ENCODE data around the gene TRIP13. TPM values are rescaled to one million over a fixed set of nuclear protein-coding genes. Genes with fewer than 3 reads are reported as not detected.

Gene TRIP13
- polyA plus RNA-seq, 1 donor from 2014 or later, result 2.1 TPM

DNA sequence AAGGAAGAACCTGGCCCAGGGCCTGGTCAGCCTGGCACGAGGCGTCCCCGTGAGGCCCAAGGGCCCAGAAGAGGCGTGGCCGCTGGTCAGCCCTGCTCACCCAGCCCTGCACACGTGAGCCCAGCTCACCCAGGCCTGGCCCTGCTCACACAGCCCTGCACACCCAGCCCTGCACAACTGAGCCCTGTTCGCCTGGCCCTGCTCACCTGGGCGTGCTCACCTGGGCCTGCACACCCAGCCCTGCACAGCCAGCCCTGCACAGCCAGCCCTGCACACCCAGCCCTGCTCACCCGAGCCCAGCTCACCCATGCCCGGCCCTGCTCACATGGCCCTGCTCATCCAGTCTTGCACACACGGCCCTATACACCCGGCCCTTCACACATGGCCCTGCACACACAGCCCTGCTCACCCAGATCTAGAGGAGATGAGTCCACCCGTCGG, 44.0 kb upstream of the TRIP13 start:
- Histone ChIP-seq H3K36me3 (ENCODE audit: insufficient read depth, low read length) (no peaks in the 10 kb centered on the region), H3K79me2 (replicated peaks; ENCODE audit: insufficient read depth, low read length) (no peaks in the 10 kb centered on the region), H3K9me2 (ENCODE audit: insufficient read depth, low read length) (no peaks in the 10 kb centered on the region), H3K4me2 (ENCODE audit: low read length) (no peak overlapping the region), H3K4me3 (ENCODE audit: low read length) (no peak overlapping the region), H3K27me3 (ENCODE audit: insufficient read depth, low read depth, low read length) (no peaks in the 10 kb centered on the region), H2AFZ (ENCODE audit: low read depth, low read length) (no peak overlapping the region), H3K9ac (ENCODE audit: low read length) (no peak overlapping the region), H3K9me3 (ENCODE audit: low read length) (no peaks in the 10 kb centered on the region), H4K20me1 (ENCODE audit: insufficient read depth) (no peaks in the 10 kb centered on the region), H3F3A (ENCODE audit: insufficient read depth, low read length, poor library complexity, severe bottlenecking) (no peaks in the 10 kb centered on the region), H3K27ac (ENCODE audit: low read length) (no peak overlapping the region)
- TF ChIP-seq, protein P1, sequence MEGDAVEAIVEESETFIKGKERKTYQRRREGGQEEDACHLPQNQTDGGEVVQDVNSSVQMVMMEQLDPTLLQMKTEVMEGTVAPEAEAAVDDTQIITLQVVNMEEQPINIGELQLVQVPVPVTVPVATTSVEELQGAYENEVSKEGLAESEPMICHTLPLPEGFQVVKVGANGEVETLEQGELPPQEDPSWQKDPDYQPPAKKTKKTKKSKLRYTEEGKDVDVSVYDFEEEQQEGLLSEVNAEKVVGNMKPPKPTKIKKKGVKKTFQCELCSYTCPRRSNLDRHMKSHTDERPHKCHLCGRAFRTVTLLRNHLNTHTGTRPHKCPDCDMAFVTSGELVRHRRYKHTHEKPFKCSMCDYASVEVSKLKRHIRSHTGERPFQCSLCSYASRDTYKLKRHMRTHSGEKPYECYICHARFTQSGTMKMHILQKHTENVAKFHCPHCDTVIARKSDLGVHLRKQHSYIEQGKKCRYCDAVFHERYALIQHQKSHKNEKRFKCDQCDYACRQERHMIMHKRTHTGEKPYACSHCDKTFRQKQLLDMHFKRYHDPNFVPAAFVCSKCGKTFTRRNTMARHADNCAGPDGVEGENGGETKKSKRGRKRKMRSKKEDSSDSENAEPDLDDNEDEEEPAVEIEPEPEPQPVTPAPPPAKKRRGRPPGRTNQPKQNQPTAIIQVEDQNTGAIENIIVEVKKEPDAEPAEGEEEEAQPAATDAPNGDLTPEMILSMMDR (IDR thresholded peaks at IDR 0.05; ENCODE audit: poor library complexity, severe bottlenecking), result no peak
- TF ChIP-seq POLR2AphosphoS5 (IDR thresholded peaks at IDR 0.05), result no peak
- TF ChIP-seq SMC3 (conservative IDR thresholded peaks at IDR 0.05; ENCODE audit: poor library complexity), result no peak
- no peak for TF ChIP-seq EP300 (conservative IDR thresholded peaks at IDR 0.05; ENCODE audit: poor library complexity, severe bottlenecking)
- TF ChIP-seq, protein P2, sequence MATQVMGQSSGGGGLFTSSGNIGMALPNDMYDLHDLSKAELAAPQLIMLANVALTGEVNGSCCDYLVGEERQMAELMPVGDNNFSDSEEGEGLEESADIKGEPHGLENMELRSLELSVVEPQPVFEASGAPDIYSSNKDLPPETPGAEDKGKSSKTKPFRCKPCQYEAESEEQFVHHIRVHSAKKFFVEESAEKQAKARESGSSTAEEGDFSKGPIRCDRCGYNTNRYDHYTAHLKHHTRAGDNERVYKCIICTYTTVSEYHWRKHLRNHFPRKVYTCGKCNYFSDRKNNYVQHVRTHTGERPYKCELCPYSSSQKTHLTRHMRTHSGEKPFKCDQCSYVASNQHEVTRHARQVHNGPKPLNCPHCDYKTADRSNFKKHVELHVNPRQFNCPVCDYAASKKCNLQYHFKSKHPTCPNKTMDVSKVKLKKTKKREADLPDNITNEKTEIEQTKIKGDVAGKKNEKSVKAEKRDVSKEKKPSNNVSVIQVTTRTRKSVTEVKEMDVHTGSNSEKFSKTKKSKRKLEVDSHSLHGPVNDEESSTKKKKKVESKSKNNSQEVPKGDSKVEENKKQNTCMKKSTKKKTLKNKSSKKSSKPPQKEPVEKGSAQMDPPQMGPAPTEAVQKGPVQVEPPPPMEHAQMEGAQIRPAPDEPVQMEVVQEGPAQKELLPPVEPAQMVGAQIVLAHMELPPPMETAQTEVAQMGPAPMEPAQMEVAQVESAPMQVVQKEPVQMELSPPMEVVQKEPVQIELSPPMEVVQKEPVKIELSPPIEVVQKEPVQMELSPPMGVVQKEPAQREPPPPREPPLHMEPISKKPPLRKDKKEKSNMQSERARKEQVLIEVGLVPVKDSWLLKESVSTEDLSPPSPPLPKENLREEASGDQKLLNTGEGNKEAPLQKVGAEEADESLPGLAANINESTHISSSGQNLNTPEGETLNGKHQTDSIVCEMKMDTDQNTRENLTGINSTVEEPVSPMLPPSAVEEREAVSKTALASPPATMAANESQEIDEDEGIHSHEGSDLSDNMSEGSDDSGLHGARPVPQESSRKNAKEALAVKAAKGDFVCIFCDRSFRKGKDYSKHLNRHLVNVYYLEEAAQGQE (IDR thresholded peaks at IDR 0.05; ENCODE audit: borderline replicate concordance), result no peak
- no peak for TF ChIP-seq EZH2 (IDR thresholded peaks at IDR 0.05; ENCODE audit: borderline replicate concordance, insufficient read depth, low read length, poor library complexity, severe bottlenecking)
- no peak for TF ChIP-seq RAD21 (conservative IDR thresholded peaks at IDR 0.05)
- no peak for TF ChIP-seq MXI1 (conservative IDR thresholded peaks at IDR 0.05; ENCODE audit: poor library complexity, severe bottlenecking)
- no peak for TF ChIP-seq TAF1 (IDR thresholded peaks at IDR 0.05; ENCODE audit: low read depth)

DNA sequence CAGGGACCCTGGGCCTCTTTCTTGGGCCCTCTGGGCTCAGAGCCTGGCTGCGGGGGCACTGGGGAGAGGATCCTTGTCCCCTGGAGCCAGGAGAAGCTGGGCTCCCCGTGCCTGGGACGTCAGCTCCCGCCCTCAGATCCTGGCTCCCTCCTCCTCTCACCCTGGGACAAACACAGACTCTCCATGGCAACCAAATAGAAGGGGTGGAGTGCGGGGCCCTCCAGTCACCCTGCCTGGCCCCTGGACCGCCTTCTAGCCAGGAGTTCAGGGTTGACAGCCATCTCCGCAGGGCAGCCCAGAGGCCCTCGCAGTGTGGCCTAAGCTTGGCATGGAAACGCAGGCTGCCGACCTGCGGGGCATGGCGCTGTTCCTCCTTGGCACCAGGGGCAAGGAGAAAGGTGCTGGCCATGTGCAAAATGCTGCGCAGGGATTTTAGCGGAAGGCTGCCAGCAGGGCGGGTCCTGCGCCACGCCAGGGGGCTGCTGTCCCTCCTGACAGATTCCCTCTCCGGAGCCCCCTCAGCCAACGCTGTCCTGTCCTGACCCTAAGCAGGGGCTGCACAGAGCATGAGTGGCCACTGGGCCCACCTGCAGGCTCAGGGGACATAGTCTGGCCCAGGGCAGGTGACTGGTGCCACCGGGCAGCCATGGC, 42.9 kb upstream of the TRIP13 start:
- Histone ChIP-seq H3K27ac (ENCODE audit: low read length) (no peak overlapping the region), H3K4me3 (ENCODE audit: low read length) (no peak overlapping the region), H3K9ac (ENCODE audit: low read length) (no peak overlapping the region)

More for the DNA sequence above, 42.9 kb upstream of the TRIP13 start:
- no peaks in the 10 kb centered on the region for H3K79me2 ChIP-seq (replicated peaks; ENCODE audit: insufficient read depth, low read length)
- no peaks in the 10 kb centered on the region for H3K9me3 ChIP-seq (ENCODE audit: low read length)
- no peaks in the 10 kb centered on the region for H3K9me2 ChIP-seq (ENCODE audit: insufficient read depth, low read length)
- H3F3A ChIP-seq (ENCODE audit: insufficient read depth, low read length, poor library complexity, severe bottlenecking), result no peaks in the 10 kb centered on the region
- no peaks in the 10 kb centered on the region for H4K20me1 ChIP-seq (ENCODE audit: insufficient read depth)
- TF ChIP-seq EP300 (conservative IDR thresholded peaks at IDR 0.05; ENCODE audit: poor library complexity, severe bottlenecking) (no peak), SMC3 (conservative IDR thresholded peaks at IDR 0.05; ENCODE audit: poor library complexity) (no peak), RAD21 (conservative IDR thresholded peaks at IDR 0.05) (no peak), TAF1 (IDR thresholded peaks at IDR 0.05; ENCODE audit: low read depth) (no peak), EZH2 (IDR thresholded peaks at IDR 0.05; ENCODE audit: borderline replicate concordance, insufficient read depth, low read length, poor library complexity, severe bottlenecking) (no peak), MXI1 (conservative IDR thresholded peaks at IDR 0.05; ENCODE audit: poor library complexity, severe bottlenecking) (no peak), POLR2AphosphoS5 (IDR thresholded peaks at IDR 0.05) (no peak)
- TF ChIP-seq, protein P2 (IDR thresholded peaks at IDR 0.05; ENCODE audit: borderline replicate concordance), result no peak
- TF ChIP-seq, protein P1 (IDR thresholded peaks at IDR 0.05; ENCODE audit: poor library complexity, severe bottlenecking), result no peak
- no peak overlapping the region for H3K4me2 ChIP-seq (ENCODE audit: low read length)
- H3K36me3 ChIP-seq (ENCODE audit: insufficient read depth, low read length), result no peaks in the 10 kb centered on the region
- H2AFZ ChIP-seq (ENCODE audit: low read depth, low read length), result no peak overlapping the region
- no peaks in the 10 kb centered on the region for H3K27me3 ChIP-seq (ENCODE audit: insufficient read depth, low read depth, low read length)
